K562 (cell line): ENCODE data around the gene TUT4.

Experiments used
- GATA2 ChIP-seq: sonication (generic); formaldehyde crosslinking; IDR thresholded peaks from 2 replicates; pipeline ENCODE4 v1.4.0; 2020; ENCODE audit warnings: mild to moderate bottlenecking, missing genetic modification reagents
- PREB ChIP-seq: sonication (generic); formaldehyde crosslinking; IDR thresholded peaks from 2 replicates; pipeline ENCODE4 v1.8.1; 2023; ENCODE audit warnings: mild to moderate bottlenecking, missing genetic modification reagents
- RBM22 ChIP-seq: fragments of 200-400 bp; formaldehyde crosslinking; IDR thresholded peaks from 2 replicates; pipeline ENCODE4 v1.6.1; 2018; ENCODE audit warnings: low read length, low read depth; ENCODE audit not compliant: poor library complexity, severe bottlenecking
- SETDB1 ChIP-seq: IDR thresholded peaks from one replicate; pipeline ENCODE4 v1.6.1; 2012; ENCODE audit warnings: low read length, control low read depth, inconsistent platforms
- SMARCA5 ChIP-seq: fragments of 450-650 bp; IDR thresholded peaks from 2 replicates; pipeline ENCODE4 v1.6.1; 2016
- ZC3H4 ChIP-seq: sonication (generic); formaldehyde crosslinking; IDR thresholded peaks from 2 replicates; pipeline ENCODE4 v1.9.0; 2021; ENCODE audit warnings: missing genetic modification reagents, borderline replicate concordance
- ZNF140 ChIP-seq: fragments of 250-450 bp; sonication (Bioruptor Pico); IDR thresholded peaks from 2 replicates; pipeline ENCODE4 v1.8.0; 2021; ENCODE audit warnings: moderate library complexity, mild to moderate bottlenecking, inconsistent platforms
- ZNF263 ChIP-seq: sonication (generic); formaldehyde crosslinking; IDR thresholded peaks from 2 replicates; pipeline ENCODE4 v1.8.0; 2022; ENCODE audit warnings: mild to moderate bottlenecking, missing genetic modification reagents, borderline replicate concordance
- TF ChIP-seq, protein P1 (sequence below): sonication (generic); formaldehyde crosslinking; IDR thresholded peaks from 2 replicates; pipeline ENCODE4 v1.9.0; 2022; ENCODE audit warnings: mild to moderate bottlenecking, missing genetic modification reagents

- no peak for TF ChIP-seq ZNF140 (CRISPR knock-in tag)
- TF ChIP-seq SMARCA5: no peak
- no peak for TF ChIP-seq ZC3H4
- TF ChIP-seq GATA2 (CRISPR knock-in tag): no peak
- no peak for TF ChIP-seq RBM22
- no peak for TF ChIP-seq SETDB1
- TF ChIP-seq, protein P1, sequence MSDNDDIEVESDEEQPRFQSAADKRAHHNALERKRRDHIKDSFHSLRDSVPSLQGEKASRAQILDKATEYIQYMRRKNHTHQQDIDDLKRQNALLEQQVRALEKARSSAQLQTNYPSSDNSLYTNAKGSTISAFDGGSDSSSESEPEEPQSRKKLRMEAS: no peak
- no peak for TF ChIP-seq ZNF263 (CRISPR knock-in tag)
- TF ChIP-seq PREB (CRISPR knock-in tag): no peak
These were observed 129.8 kb downstream of the TUT4 start for GRCh38 chr1:52423055-52423454.
